ENCODE data around the gene RPLP1. TPM values are rescaled to one million over a fixed set of nuclear protein-coding genes. Genes with fewer than 3 reads are reported as not detected.

Gene RPLP1
- total RNA-seq, 1 donor from 2014 or later: 3,035 TPM

DNA sequence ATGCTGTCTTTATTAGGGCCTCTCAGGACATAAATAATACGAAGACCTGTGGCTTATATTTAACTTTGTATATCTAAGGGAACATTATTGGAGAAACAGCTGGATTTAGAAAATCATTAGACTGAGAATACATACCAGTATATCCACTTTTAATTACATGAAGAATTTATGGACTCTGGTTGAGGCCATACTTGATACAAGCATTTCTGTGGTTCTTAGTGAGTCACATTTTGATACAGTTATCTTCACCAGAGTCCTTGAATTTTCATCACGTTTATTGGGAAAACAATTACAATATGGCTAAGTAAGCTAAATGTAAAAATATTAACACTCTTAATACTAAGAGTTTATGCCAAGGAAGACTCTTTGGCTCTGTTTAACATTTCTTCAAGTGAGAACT lies 28.6 kb upstream of the RPLP1 start:
- CTCF ChIA-PET: no interaction called here
- ATAC-seq (ENCODE audit: low read depth) (no peak), DNase-seq (no peak)
- H3K27me3 Mint-ChIP-seq: no peaks in the 10 kb centered on the region
- H3K36me3 Mint-ChIP-seq (ENCODE audit: low read depth): no peaks in the 10 kb centered on the region
- POLR2A ChIA-PET: no interaction called here
- intact Hi-C loops (cut with micrococcal nuclease): no loop called here
- no peak overlapping the region for H3K27ac Mint-ChIP-seq
- TF ChIP-seq, protein P1, sequence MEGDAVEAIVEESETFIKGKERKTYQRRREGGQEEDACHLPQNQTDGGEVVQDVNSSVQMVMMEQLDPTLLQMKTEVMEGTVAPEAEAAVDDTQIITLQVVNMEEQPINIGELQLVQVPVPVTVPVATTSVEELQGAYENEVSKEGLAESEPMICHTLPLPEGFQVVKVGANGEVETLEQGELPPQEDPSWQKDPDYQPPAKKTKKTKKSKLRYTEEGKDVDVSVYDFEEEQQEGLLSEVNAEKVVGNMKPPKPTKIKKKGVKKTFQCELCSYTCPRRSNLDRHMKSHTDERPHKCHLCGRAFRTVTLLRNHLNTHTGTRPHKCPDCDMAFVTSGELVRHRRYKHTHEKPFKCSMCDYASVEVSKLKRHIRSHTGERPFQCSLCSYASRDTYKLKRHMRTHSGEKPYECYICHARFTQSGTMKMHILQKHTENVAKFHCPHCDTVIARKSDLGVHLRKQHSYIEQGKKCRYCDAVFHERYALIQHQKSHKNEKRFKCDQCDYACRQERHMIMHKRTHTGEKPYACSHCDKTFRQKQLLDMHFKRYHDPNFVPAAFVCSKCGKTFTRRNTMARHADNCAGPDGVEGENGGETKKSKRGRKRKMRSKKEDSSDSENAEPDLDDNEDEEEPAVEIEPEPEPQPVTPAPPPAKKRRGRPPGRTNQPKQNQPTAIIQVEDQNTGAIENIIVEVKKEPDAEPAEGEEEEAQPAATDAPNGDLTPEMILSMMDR (IDR thresholded peaks at IDR 0.05): no peak
- no peaks in the 10 kb centered on the region for H3K4me1 Mint-ChIP-seq
- H3K9me3 Mint-ChIP-seq: no peaks in the 10 kb centered on the region
- H3K4me3 Mint-ChIP-seq: no peak overlapping the region

DNA sequence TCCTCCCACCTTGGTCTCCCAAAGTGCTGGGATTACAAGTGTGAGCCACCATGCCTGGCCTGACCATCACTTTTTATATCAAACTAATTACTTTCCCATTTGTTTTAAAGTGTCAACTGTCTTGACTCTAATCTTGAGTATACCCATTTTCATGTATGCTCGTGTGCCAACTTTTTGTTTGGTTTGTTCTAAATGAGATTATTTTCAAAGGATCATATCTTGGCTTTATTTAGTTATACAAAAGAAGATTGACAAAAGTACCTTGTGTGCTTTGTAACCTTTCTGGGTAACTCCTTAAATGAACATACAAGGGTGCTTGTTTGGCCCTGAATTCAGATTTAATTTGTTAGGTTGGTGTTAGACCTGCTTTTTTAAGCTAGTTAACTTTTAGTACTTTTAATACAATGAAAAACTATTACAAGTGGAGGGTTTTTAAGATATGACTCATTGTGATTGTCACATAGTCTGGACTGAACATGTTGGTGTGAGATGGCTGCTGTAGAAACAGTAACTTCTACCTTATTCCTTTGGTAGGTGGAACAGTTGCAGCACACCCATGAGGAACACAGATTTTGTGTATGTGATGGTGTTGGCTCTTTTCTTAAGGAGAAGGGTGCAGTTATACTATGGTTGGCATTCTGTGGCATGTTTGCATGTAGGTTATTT lies 27.7 kb upstream of the RPLP1 start:
- POLR2A ChIA-PET: no interaction called here
- H3K27ac Mint-ChIP-seq: no peak overlapping the region
- no peaks in the 10 kb centered on the region for H3K4me1 Mint-ChIP-seq
- TF ChIP-seq, protein P1 (IDR thresholded peaks at IDR 0.05): no peak
- H3K36me3 Mint-ChIP-seq (ENCODE audit: low read depth): no peaks in the 10 kb centered on the region
- H3K9me3 Mint-ChIP-seq: no peaks in the 10 kb centered on the region
- ATAC-seq (ENCODE audit: low read depth): no peak
- no peaks in the 10 kb centered on the region for H3K27me3 Mint-ChIP-seq
- no peak for DNase-seq
- intact Hi-C loops (cut with micrococcal nuclease): no loop called here
- no peak overlapping the region for H3K4me3 Mint-ChIP-seq
- CTCF ChIA-PET: no interaction called here

GRCh38 chr15:69433831-69434230 lies 18.8 kb upstream of the RPLP1 start:
- Mint-ChIP-seq H3K27ac (no peak overlapping the region), H3K36me3 (ENCODE audit: low read depth) (no peaks in the 10 kb centered on the region), H3K4me1 (no peaks in the 10 kb centered on the region), H3K27me3 (no peaks in the 10 kb centered on the region), H3K9me3 (no peaks in the 10 kb centered on the region), H3K4me3 (no peak overlapping the region)
- CTCF ChIA-PET: no interaction called here
- ATAC-seq (ENCODE audit: low read depth): no peak
- POLR2A ChIA-PET: interaction anchor here (1.5 kb wide), 1 partner anchor 19 kb away, joined by 3 read pairs; the partner anchor contains the start of gene RPLP1
- TF ChIP-seq, protein P1 (IDR thresholded peaks at IDR 0.05): no peak
- intact Hi-C loops (cut with micrococcal nuclease): no loop called here
- no peak for DNase-seq

GRCh38 chr15:69434238-69434637 lies 18.4 kb upstream of the RPLP1 start:
- no peaks in the 10 kb centered on the region for H3K9me3 Mint-ChIP-seq
- no peak for DNase-seq
- TF ChIP-seq, protein P1 (IDR thresholded peaks at IDR 0.05): no peak
- ChIA-PET CTCF (no interaction called here), POLR2A (interaction anchor here (1.5 kb wide), 1 partner anchor 19 kb away, joined by 3 read pairs; the partner anchor contains the start of gene RPLP1)
- ATAC-seq (ENCODE audit: low read depth): no peak
- no peaks in the 10 kb centered on the region for H3K4me1 Mint-ChIP-seq
- H3K27ac Mint-ChIP-seq: no peak overlapping the region
- no peaks in the 10 kb centered on the region for H3K27me3 Mint-ChIP-seq
- intact Hi-C loops (cut with micrococcal nuclease): no loop called here
- H3K4me3 Mint-ChIP-seq: no peak overlapping the region
- no peaks in the 10 kb centered on the region for H3K36me3 Mint-ChIP-seq (ENCODE audit: low read depth)

DNA sequence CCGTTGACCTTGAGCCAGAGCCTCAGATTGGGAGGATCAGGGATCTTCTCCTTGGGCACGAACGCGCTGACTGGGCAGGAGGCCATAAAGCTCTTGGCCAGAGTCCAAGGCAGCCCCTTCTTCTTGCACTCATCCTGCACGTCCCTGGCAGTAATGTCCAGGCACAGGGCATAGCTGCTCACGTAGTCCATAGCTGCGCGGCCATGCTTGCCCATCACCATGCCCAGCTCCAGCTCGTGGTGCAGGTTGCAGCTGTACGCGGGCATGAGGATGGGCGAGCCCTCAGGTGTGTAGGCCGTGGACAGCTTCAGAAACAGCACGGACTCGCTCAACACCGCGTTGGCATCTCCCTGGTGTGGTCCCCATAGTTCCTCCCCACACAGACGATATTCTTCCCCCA lies 17.9 kb upstream of the RPLP1 start:
- no peak for ATAC-seq (ENCODE audit: low read depth)
- H3K27ac Mint-ChIP-seq: no peak overlapping the region
- ChIA-PET POLR2A (interaction anchor here (1.5 kb wide), 1 partner anchor 18 kb away, joined by 3 read pairs; the partner anchor contains the start of gene RPLP1), CTCF (no interaction called here)
- no peaks in the 10 kb centered on the region for H3K27me3 Mint-ChIP-seq
- H3K9me3 Mint-ChIP-seq: no peaks in the 10 kb centered on the region
- H3K4me3 Mint-ChIP-seq: no peak overlapping the region
- TF ChIP-seq, protein P1 (IDR thresholded peaks at IDR 0.05): no peak
- intact Hi-C loops (cut with micrococcal nuclease): no loop called here
- no peak for DNase-seq
- no peaks in the 10 kb centered on the region for H3K36me3 Mint-ChIP-seq (ENCODE audit: low read depth)
- no peaks in the 10 kb centered on the region for H3K4me1 Mint-ChIP-seq
